K562 (cell line): ENCODE measurements around the gene PITX2. TPM values are rescaled to one million over a fixed set of nuclear protein-coding genes. Genes with fewer than 3 reads are reported as not detected.
A peak's percentile ranks its signal among the peaks of the same experiment; 100 is the strongest.

Source experiments
- ATAC-seq: fragments of 200-7000 bp; cut with Tn5 transposase; 3 replicates; pipeline ENCODE4 v1.9.1; 2020; ENCODE audit warnings: moderate library complexity
- Bru-seq: library from RNA; stranded (reverse); fragments of 400-500 nt; gene quantifications from one replicate; lab custom pipeline; 2021; lab: Mats Ljungman, UMichigan
- BruChase-seq, 2 experiments: library from RNA; stranded (reverse); fragments of 400-500 nt; gene quantifications; one replicate each; lab custom pipeline; 2021; lab: Mats Ljungman, UMichigan
- BruUV-seq: library from RNA; stranded (reverse); fragments of 400-500 nt; replicated peaks from 2 replicates; lab custom pipeline; 2021; lab: Mats Ljungman, UMichigan
- CTCF ChIA-PET: fragments of 300-600 bp; formaldehyde crosslinking; extraction: SDS; loops from one replicate; lab custom pipeline; 2021; ENCODE audit warnings: low intra/inter-chr PET ratio; lab: Yijun Ruan, JAX
- POLR2A ChIA-PET: fragments of 300-600, 350-650 bp; sonication (Branson Sonifier 250); formaldehyde crosslinking; extraction: SDS; loops from one replicate; lab custom pipeline; 2021; ENCODE audit warnings: antibody characterized with exemption, inconsistent platforms; lab: Yijun Ruan, JAX
- DNase-seq, 4 experiments: peaks; one replicate each; pipeline versions ENCODE4 v3.0.0 to v3.0.0-alpha.2; 2011 to 2018; ENCODE audit warnings: low spot score in 3 of 4, mixed read lengths in 3 of 4; ENCODE audit errors: extremely low read depth in 1 of 4
- FAIRE-seq: peaks from 2 replicates; lab custom pipeline; 2011; peaks lifted over from hg19 to GRCh38; lab: Jason Lieb, UNC
- H2AFZ ChIP-seq: 2 replicates; pipeline ENCODE4 v1.6.0; 2011; ENCODE audit warnings: low read depth, low read length, control low read depth, inconsistent platforms
- H3K27ac ChIP-seq: fragments of 200-600 bp; 3 replicates; pipeline ENCODE4 v1.8.0; 2011; ENCODE audit warnings: low read depth, mild to moderate bottlenecking, control low read depth, inconsistent platforms, low read length, moderate library complexity, mixed read lengths; ENCODE audit errors: extremely low read depth
- H3K27me3 ChIP-seq, 2 experiments: fragments of 300-600 bp in 1 of 2; 2 replicates in 1 of 2; 3 replicates in 1 of 2; pipeline versions ENCODE4 v1.6.0 to v1.8.0; 2011; ENCODE audit warnings: inconsistent platforms in 2 of 2, low read length in 2 of 2, mild to moderate bottlenecking in 1 of 2, mixed read lengths in 1 of 2, moderate library complexity in 1 of 2; ENCODE audit not compliant: control insufficient read depth in 2 of 2, insufficient read depth in 2 of 2
- H3K36me3 ChIP-seq: fragments of 300-600 bp; 3 replicates; pipeline ENCODE4 v1.8.0; 2011; ENCODE audit warnings: mild to moderate bottlenecking, low read length, inconsistent platforms; ENCODE audit not compliant: control insufficient read depth, insufficient read depth
- H3K4me1 ChIP-seq, 2 experiments: fragments of 200-600 bp in 1 of 2; replicated peaks in 1 of 2; 2 replicates in 1 of 2; 3 replicates in 1 of 2; pipeline versions ENCODE4 v1.5.1 to v1.8.0; 2011; ENCODE audit warnings: inconsistent platforms in 2 of 2, low read length in 2 of 2, mild to moderate bottlenecking in 1 of 2, mixed read lengths in 1 of 2, moderate library complexity in 1 of 2; ENCODE audit not compliant: control insufficient read depth in 2 of 2, insufficient read depth in 2 of 2
- H3K4me2 ChIP-seq: 2 replicates; pipeline ENCODE4 v1.6.1; 2011; ENCODE audit warnings: low read length, control low read depth, inconsistent platforms, mixed read lengths; ENCODE audit not compliant: insufficient read depth
- H3K4me3 ChIP-seq: fragments of 200-600 bp; sonication (generic), shearing (Covaris generic); 2 replicates; pipeline ENCODE4 v1.5.1; 2016; ENCODE audit warnings: control low read depth, inconsistent platforms
- H3K79me2 ChIP-seq: fragments of 200-600 bp; 3 replicates; pipeline ENCODE4 v1.8.0; 2011; ENCODE audit warnings: low read length, inconsistent platforms; ENCODE audit not compliant: control insufficient read depth, insufficient read depth
- H3K9ac ChIP-seq, 2 experiments: 2 replicates each; pipeline versions ENCODE4 v1.6.0 to v1.6.1; 2011; ENCODE audit warnings: low read depth in 2 of 2, low read length in 2 of 2, control low read depth in 1 of 2, inconsistent platforms in 1 of 2, mild to moderate bottlenecking in 1 of 2, mixed read lengths in 1 of 2; ENCODE audit not compliant: insufficient read depth in 1 of 2
- H3K9me1 ChIP-seq: one replicate; pipeline ENCODE4 v1.6.0; 2011; ENCODE audit warnings: inconsistent platforms, mild to moderate bottlenecking, low read length, moderate library complexity; ENCODE audit not compliant: control insufficient read depth, insufficient read depth
- H3K9me3 ChIP-seq: replicated peaks from 2 replicates; pipeline ENCODE4 v1.5.1; 2011; ENCODE audit warnings: low read depth, low read length, inconsistent platforms; ENCODE audit not compliant: control insufficient read depth, insufficient read depth
- H4K20me1 ChIP-seq: replicated peaks from 2 replicates; pipeline ENCODE4 v1.6.1; 2011; ENCODE audit warnings: low read length, inconsistent platforms, mixed read lengths; ENCODE audit not compliant: control insufficient read depth, insufficient read depth
- HBP1 ChIP-seq: fragments of 450-650 bp; formaldehyde crosslinking; IDR thresholded peaks from 2 replicates; pipeline ENCODE4 v1.4.0; 2022; ENCODE audit warnings: missing genetic modification characterization
- NR3C1 ChIP-seq: sonication (generic); formaldehyde crosslinking; IDR thresholded peaks from 2 replicates; pipeline ENCODE4 v1.8.1; 2022; ENCODE audit warnings: missing genetic modification reagents
- PKNOX1 ChIP-seq: fragments of 450-650 bp; IDR thresholded peaks from 2 replicates; pipeline ENCODE4 v1.6.1; 2016
- SMARCA4 ChIP-seq: fragments of 450-650 bp; IDR thresholded peaks from 2 replicates; pipeline ENCODE4 v1.6.1; 2016
- TAL1 ChIP-seq: fragments of 450-650 bp; IDR thresholded peaks from 2 replicates; pipeline ENCODE4 v1.6.1; 2016; ENCODE audit warnings: mild to moderate bottlenecking
- ZBTB17 ChIP-seq: fragments of 450-650 bp; formaldehyde crosslinking; IDR thresholded peaks from 2 replicates; pipeline ENCODE4 v1.4.0; 2020; ENCODE audit warnings: mild to moderate bottlenecking
- WGBS: fragments of 100-300 bp; shearing (Covaris generic); methylation state at CpG from one replicate; pipeline ENCODE4 v1.1.6; 2016; ENCODE audit warnings: low coverage, mixed read lengths; ENCODE audit not compliant: insufficient coverage; ENCODE audit errors: missing lambda C conversion rate; 5-methylcytosine and 5-hydroxymethylcytosine counted together
- in situ Hi-C: fragments of 300-500 bp; cut with MboI; formaldehyde crosslinking; loops from 4 replicates; pipeline ENCODE4 v1.15.0; 2018; ENCODE audit warnings: inconsistent platforms, mixed read lengths
- intact Hi-C: fragments of 100-400 bp; cut with micrococcal nuclease; formaldehyde crosslinking; loops from 2 replicates; pipeline ENCODE4 v1.14.2; 2022
- long read RNA-seq, 3 experiments: library from polyadenylated mRNA in 2 of 3; library from RNA in 1 of 3; unstranded in 2 of 3; stranded (forward) in 1 of 3; transcript quantifications; one replicate each; pipeline ENCODE4 v2.0.0, GENCODE V29; 2019 to 2022
- polyA minus RNA-seq, 3 experiments: library from RNA; depleted of rRNA, polyadenylated mRNA; stranded (reverse); fragments of >200 nt; gene quantifications; 2 replicates each; pipeline ENCODE4 v1.2.3, GENCODE V29; 2011
- polyA plus RNA-seq, 8 experiments: library from polyadenylated mRNA; depleted of rRNA in 4 of 8; stranded (reverse) in 5 of 8; unstranded in 3 of 8; fragments of >200 nt; fragmentation: Nextera tagmentation in 2 of 8; fragmentation: Illumina TruSeq in 1 of 8; extraction: Ambion mirVana in 2 of 8; extraction: Trizol in 1 of 8; gene quantifications; 2 replicates each; pipeline versions ENCODE4 v1.2.1 to v1.2.3, GENCODE V29; 2011 to 2014; ENCODE audit warnings: inconsistent platforms in 1 of 8, missing spikeins in 1 of 8
- total RNA-seq, 7 experiments: library from RNA; depleted of rRNA in 6 of 7; stranded (reverse); fragments of >200 nt in 6 of 7; fragmentation: Illumina TruSeq in 2 of 7; extraction: Trizol in 2 of 7; gene quantifications; 2 replicates each; pipeline versions ENCODE4 v1.2.1 to v1.2.3, GENCODE V29; 2011 to 2021; ENCODE audit warnings: low replicate concordance in 1 of 7

The PITX2 gene
- not detected in 2 replicates for total RNA-seq (2011; cell fraction: chromatin; rRNA removed; ENCODE audit: low replicate concordance)
- not detected in 2 replicates for total RNA-seq (2011; cell fraction: nucleolus; rRNA removed)
- total RNA-seq (2011; cell fraction: nucleoplasm; rRNA removed), result not detected in 2 replicates
- not detected in 2 replicates for total RNA-seq (2014; rRNA removed)
- not detected in 2 replicates for total RNA-seq (2014; rRNA removed; fragmentation: Illumina TruSeq; extraction: Trizol)
- total RNA-seq (2015; rRNA removed; fragmentation: Illumina TruSeq; extraction: Trizol), result not detected in 2 replicates
- total RNA-seq (2021), result not detected in 2 replicates
- polyA plus RNA-seq (2011; rRNA removed), result 0.08 TPM in 1 of 2 replicates, not detected in the other
- 0.04 and 0.13 TPM in 2 replicates for polyA plus RNA-seq (2011; cell fraction: cytosol; rRNA removed)
- 0.04 and 0.09 TPM in 2 replicates for polyA plus RNA-seq (2011; cell fraction: nucleus; rRNA removed)
- not detected in 2 replicates for polyA plus RNA-seq (2012)
- not detected in 2 replicates for polyA plus RNA-seq (2014; fragmentation: Illumina TruSeq; extraction: Trizol)
- not detected for polyA plus RNA-seq (2014; fragmentation: Nextera tagmentation; extraction: Ambion mirVana)
- polyA plus RNA-seq (2014; rRNA removed), result 0.40 TPM in 1 of 2 replicates, not detected in the other
- polyA minus RNA-seq (2011; rRNA and poly(A)+ RNA removed), result not detected in 2 replicates
- not detected in 2 replicates for polyA minus RNA-seq (2011; cell fraction: cytosol; rRNA and poly(A)+ RNA removed)
- not detected in 2 replicates for polyA minus RNA-seq (2011; cell fraction: nucleus; rRNA and poly(A)+ RNA removed)
- Bru-seq, nascent RNA, result not detected
- BruChase-seq, experiment 1, labeled RNA remaining after a 2-hour chase, result percentile 7 among the genes with signal in this experiment
- BruChase-seq, experiment 2, labeled RNA remaining after a 6-hour chase, result percentile 4 among the genes with signal in this experiment
- long read RNA-seq, experiment 1, result 0 reads
- long read RNA-seq, experiment 2, result 0 reads
- long read RNA-seq, experiment 3, result 0 reads

- H3K9me1 ChIP-seq, result no peaks in the 10 kb centered on the region
- H3K4me3 ChIP-seq, result no peak within 1 kb of the TSS
- DNase-seq, result peak in 3 of 4 experiments; percentile 46 to 51 (median 50)
- no peak within 1 kb of the TSS for H3K9ac ChIP-seq
- H3K27ac ChIP-seq, result no peak within 1 kb of the TSS
- ATAC-seq, result peak; percentile 83
- no peaks in the 10 kb centered on the region for H3K79me2 ChIP-seq
- no peaks in the 10 kb centered on the region for H4K20me1 ChIP-seq
- no TSS peak for BruUV-seq
- POLR2A ChIA-PET, result no interaction called here
- peaks cover 0 to 5% of the 10 kb centered on the region in 2 experiments; a peak in 1 of 5 replicates for H3K4me1 ChIP-seq
- no peaks in the 10 kb centered on the region for H3K36me3 ChIP-seq
- FAIRE-seq, result no peak
- peaks cover 17 to 57% of the 10 kb centered on the region in 2 experiments for H3K27me3 ChIP-seq
- intact Hi-C loops (no loop called here), in situ Hi-C loops (no loop called here)
- no peaks in the 10 kb centered on the region for H3K9me3 ChIP-seq
- no peak within 1 kb of the TSS for H3K4me2 ChIP-seq
- no peak within 1 kb of the TSS for H2AFZ ChIP-seq
- 21% methylated on average over 36 of the region's 56 CpGs for WGBS
- CTCF ChIA-PET, result no interaction called here
- TF ChIP-seq PKNOX1 (peak; percentile 91), NR3C1 (CRISPR knock-in tag) (no peak), SMARCA4 (no peak), ZBTB17 (CRISPR knock-in tag) (no peak), TAL1 (no peak), HBP1 (CRISPR knock-in tag) (no peak)
These were observed at the start of gene PITX2 for GRCh38 chr4:110622841-110623717. TSS of gene PITX2 (minus strand) at chr4:110623077. CDS start at chr4:110622460, 617 bp downstream.
